Nephron progenitor cell (in vitro differentiated cells): Measurements from ENCODE around the gene OSBPL8.
"Not testable (repeated sequence)": the region's sequence is repeated elsewhere in the genome, so short reads cannot be mapped to it uniquely, and the experiment has no call there.

ENCODE experiments used
- DNase-seq: peaks from one replicate; pipeline ENCODE4 v3.0.0; 2021
- H3K27ac Mint-ChIP-seq: 2 replicates; pipeline ENCODE4 v1.8.0; 2021; ENCODE audit warnings: mild to moderate bottlenecking, moderate library complexity, mixed read lengths
- H3K27me3 Mint-ChIP-seq: 2 replicates; pipeline ENCODE4 v1.8.0; 2021; ENCODE audit warnings: mild to moderate bottlenecking, low read depth, mixed read lengths; ENCODE audit not compliant: poor library complexity
- H3K36me3 Mint-ChIP-seq: 2 replicates; pipeline ENCODE4 v1.8.0; 2021; ENCODE audit warnings: low read depth, mixed read lengths
- H3K4me1 Mint-ChIP-seq: 2 replicates; pipeline ENCODE4 v1.8.0; 2021; ENCODE audit warnings: mixed read lengths
- H3K4me3 Mint-ChIP-seq: 2 replicates; pipeline ENCODE4 v1.8.0; 2021; ENCODE audit warnings: mild to moderate bottlenecking, moderate library complexity, mixed read lengths
- H3K9me3 Mint-ChIP-seq: 2 replicates; pipeline ENCODE4 v1.8.0; 2021; ENCODE audit warnings: mild to moderate bottlenecking, moderate library complexity, mixed read lengths
- TF ChIP-seq, protein P1 (sequence below): fragments of 200-600 bp; sonication (generic); IDR thresholded peaks from 2 replicates; pipeline ENCODE4 v1.5.0; 2021; ENCODE audit warnings: antibody characterized with exemption

OSBPL8 gene

DNA sequence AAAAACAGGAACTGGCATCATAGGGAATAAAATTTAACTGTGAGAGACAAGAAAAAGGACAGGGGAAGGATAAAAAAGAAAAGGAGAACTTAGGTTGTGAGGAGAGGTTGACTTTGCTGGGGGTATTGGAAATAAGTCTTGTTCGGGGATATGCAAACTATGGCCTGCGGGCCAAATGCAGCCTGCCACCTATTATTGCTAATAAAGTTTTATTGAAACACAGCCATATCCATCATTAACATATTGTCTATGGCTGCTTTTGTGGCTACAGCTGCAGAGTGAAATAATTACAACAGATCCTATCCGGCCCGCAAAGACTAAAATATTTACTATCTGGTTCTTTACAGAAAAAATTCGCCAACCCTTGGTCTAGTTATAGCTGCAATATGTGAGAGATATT, 230.0 kb downstream of the OSBPL8 start:
- Mint-ChIP-seq H3K27ac (no peak overlapping the region), H3K36me3 (no peaks in the 10 kb centered on the region), H3K4me1 (no peaks in the 10 kb centered on the region), H3K4me3 (no peak overlapping the region), H3K27me3 (no peaks in the 10 kb centered on the region), H3K9me3 (peaks cover 28% of the 10 kb centered on the region)
- no peak for DNase-seq
- TF ChIP-seq, protein P1, sequence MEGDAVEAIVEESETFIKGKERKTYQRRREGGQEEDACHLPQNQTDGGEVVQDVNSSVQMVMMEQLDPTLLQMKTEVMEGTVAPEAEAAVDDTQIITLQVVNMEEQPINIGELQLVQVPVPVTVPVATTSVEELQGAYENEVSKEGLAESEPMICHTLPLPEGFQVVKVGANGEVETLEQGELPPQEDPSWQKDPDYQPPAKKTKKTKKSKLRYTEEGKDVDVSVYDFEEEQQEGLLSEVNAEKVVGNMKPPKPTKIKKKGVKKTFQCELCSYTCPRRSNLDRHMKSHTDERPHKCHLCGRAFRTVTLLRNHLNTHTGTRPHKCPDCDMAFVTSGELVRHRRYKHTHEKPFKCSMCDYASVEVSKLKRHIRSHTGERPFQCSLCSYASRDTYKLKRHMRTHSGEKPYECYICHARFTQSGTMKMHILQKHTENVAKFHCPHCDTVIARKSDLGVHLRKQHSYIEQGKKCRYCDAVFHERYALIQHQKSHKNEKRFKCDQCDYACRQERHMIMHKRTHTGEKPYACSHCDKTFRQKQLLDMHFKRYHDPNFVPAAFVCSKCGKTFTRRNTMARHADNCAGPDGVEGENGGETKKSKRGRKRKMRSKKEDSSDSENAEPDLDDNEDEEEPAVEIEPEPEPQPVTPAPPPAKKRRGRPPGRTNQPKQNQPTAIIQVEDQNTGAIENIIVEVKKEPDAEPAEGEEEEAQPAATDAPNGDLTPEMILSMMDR: no peak

DNA sequence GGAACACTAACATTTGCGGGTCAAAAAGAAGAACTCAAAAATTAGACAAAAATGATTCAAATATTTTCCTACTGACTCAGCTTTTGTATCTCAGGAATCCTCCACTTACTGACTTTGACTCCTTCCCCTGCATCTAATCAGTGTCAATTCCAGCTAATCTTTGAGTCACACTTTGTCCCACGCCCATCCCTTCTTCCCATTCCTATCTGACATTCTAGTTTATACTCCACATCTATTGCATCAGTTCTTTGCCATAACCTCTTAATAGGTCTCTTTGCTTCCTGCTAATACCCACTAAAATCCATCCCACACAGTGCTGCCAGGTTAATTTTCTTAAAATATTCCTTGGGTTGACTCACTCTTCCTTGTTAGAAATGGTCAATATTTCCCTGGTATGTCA, 230.4 kb downstream of the OSBPL8 start:
- Mint-ChIP-seq H3K27me3 (no peaks in the 10 kb centered on the region), H3K36me3 (no peaks in the 10 kb centered on the region), H3K4me3 (no peak overlapping the region), H3K9me3 (peaks cover 28% of the 10 kb centered on the region), H3K27ac (no peak overlapping the region), H3K4me1 (no peaks in the 10 kb centered on the region)
- TF ChIP-seq, protein P1: no peak
- DNase-seq: no peak

GRCh38 chr12:76319595-76320319, 239.8 kb downstream of the OSBPL8 start:
- Mint-ChIP-seq H3K36me3 (peaks cover 15% of the 10 kb centered on the region), H3K9me3 (peaks cover 39% of the 10 kb centered on the region), H3K4me3 (peak overlapping the region; percentile 64), H3K27ac (peak overlapping the region; percentile 69)
- not testable (repeated sequence) for H3K4me1 Mint-ChIP-seq, DNase-seq, H3K27me3 Mint-ChIP-seq

GRCh38 chr12:76318773-76319594, 240.6 kb downstream of the OSBPL8 start:
- TF ChIP-seq, protein P1: no peak
- H3K27ac Mint-ChIP-seq: peak overlapping the region; percentile 69
- DNase-seq: no peak
- peak overlapping the region; percentile 64 for H3K4me3 Mint-ChIP-seq
- peaks cover 37% of the 10 kb centered on the region for H3K9me3 Mint-ChIP-seq
- peaks cover 3% of the 10 kb centered on the region for H3K27me3 Mint-ChIP-seq
- H3K4me1 Mint-ChIP-seq: peaks cover 5% of the 10 kb centered on the region
- H3K36me3 Mint-ChIP-seq: peaks cover 15% of the 10 kb centered on the region

DNA sequence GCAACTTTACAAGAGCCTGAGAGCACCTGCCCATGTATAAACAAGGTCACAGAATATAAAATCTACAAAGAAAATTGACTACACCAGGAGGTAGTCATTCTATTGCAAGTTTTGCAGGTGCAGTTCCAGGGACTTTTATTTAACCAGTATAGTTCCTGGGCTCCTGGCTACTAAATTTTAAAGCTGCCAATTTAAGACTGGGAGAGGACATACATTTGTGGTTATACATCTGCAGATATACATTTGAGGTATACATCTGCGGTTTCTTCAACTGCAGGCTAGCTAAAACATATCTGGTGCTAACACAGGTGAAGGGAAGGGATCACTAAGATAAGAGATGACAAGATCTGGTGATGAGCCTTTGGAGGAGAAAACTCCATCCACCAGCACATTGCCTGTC, 241.6 kb downstream of the OSBPL8 start:
- Mint-ChIP-seq H3K4me1 (peaks cover 10% of the 10 kb centered on the region), H3K4me3 (no peak overlapping the region), H3K36me3 (peaks cover 15% of the 10 kb centered on the region), H3K27ac (no peak overlapping the region), H3K9me3 (peaks cover 34% of the 10 kb centered on the region), H3K27me3 (peaks cover 3% of the 10 kb centered on the region)
- TF ChIP-seq, protein P1: no peak
- DNase-seq: no peak

DNA sequence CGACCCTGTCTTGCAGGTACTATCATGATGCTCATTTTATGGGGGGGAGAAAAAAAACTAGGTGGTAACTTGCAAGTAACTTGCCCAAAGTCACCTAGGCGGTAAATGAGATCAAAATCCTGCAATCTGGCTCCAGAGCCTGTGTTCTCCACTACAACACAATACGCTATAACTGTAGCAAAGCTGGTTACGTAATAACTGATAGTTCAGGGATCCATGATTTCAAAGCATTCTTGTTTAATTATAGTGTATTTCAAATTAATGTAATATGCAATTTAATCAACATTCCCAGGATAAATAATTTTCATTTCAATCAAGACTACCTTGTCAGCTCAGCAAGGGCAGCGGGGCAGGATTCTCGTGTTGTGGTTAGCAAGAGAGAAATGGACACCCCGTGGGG, 243.1 kb downstream of the OSBPL8 start:
- Mint-ChIP-seq H3K36me3 (peaks cover 15% of the 10 kb centered on the region), H3K27ac (no peak overlapping the region), H3K4me3 (no peak overlapping the region), H3K9me3 (peaks cover 26% of the 10 kb centered on the region), H3K27me3 (peaks cover 3% of the 10 kb centered on the region), H3K4me1 (peaks cover 20% of the 10 kb centered on the region)
- TF ChIP-seq, protein P1: no peak
- DNase-seq: no peak
